ENCODE data around the gene RIPOR3.

RIPOR3 gene

GRCh38 chr20:50586531-50587232 is 104.7 kb downstream of the RIPOR3 start:
- no peak for DNase-seq

- no peak for DNase-seq
Observed at GRCh38 chr20:50585678-50586077, 105.7 kb downstream of the RIPOR3 start.

GRCh38 chr20:50585214-50585613 is 106.1 kb downstream of the RIPOR3 start:
- no peak for DNase-seq

DNA sequence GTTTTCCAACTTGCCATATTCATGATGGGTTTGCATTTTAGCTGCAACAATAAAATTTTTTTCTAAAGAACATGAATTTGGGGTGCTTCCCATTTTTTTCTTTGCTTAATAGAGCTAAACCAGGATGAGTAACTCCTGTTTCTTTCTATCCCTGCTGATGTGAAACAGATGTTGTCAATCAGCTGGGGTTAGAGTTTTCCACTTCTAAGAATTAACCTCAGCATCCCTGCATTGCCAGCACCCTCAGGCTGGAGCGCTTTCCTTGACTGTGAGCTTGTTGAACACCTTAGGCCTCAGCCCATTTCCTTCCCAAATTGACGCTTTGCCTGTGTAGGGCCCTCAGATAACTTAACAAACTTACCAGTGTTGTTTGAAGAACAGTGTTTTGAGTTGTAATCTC is 106.7 kb downstream of the RIPOR3 start:
- DNase-seq = no peak

DNA sequence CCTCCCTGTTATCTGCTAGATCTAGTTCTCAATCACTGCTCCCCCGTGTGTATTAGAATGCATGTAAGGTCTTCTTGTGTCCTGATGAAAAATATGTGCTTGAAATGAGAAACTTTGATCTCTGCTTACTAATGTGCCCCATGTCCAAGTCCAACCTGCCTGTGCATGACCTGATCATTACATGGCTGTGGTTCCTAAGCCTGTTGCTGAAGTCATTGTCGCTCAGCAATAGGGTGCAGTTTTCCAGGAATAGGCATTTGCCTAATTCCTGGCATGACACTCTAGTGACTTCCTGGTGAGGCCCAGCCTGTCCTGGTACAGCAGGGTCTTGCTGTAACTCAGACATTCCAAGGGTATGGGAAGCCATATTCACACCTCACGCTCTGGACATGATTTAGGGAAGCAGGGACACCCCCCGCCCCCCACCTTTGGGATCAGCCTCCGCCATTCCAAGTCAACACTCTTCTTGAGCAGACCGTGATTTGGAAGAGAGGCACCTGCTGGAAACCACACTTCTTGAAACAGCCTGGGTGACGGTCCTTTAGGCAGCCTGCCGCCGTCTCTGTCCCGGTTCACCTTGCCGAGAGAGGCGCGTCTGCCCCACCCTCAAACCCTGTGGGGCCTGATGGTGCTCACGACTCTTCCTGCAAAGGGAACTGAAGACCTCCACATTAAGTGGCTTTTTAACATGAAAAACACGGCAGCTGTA is 107.7 kb downstream of the RIPOR3 start:
- DNase-seq = no peak

DNA sequence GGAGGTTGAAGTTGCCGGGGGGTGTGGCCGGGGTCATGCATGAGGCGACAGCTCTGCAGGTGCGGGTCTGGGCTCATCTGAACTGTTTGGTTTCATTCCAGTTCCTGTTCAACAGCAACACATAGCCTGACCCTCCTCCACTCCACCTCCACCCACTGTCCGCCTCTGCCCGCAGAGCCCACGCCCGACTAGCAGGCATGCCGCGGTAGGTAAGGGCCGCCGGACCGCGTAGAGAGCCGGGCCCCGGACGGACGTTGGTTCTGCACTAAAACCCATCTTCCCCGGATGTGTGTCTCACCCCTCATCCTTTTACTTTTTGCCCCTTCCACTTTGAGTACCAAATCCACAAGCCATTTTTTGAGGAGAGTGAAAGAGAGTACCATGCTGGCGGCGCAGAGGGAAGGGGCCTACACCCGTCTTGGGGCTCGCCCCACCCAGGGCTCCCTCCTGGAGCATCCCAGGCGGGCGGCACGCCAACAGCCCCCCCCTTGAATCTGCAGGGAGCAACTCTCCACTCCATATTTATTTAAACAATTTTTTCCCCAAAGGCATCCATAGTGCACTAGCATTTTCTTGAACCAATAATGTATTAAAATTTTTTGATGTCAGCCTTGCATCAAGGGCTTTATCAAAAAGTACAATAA is 108.6 kb downstream of the RIPOR3 start:
- no peak for DNase-seq

GRCh38 chr20:50582092-50582491 is 109.2 kb downstream of the RIPOR3 start:
- no peak for DNase-seq

DNA sequence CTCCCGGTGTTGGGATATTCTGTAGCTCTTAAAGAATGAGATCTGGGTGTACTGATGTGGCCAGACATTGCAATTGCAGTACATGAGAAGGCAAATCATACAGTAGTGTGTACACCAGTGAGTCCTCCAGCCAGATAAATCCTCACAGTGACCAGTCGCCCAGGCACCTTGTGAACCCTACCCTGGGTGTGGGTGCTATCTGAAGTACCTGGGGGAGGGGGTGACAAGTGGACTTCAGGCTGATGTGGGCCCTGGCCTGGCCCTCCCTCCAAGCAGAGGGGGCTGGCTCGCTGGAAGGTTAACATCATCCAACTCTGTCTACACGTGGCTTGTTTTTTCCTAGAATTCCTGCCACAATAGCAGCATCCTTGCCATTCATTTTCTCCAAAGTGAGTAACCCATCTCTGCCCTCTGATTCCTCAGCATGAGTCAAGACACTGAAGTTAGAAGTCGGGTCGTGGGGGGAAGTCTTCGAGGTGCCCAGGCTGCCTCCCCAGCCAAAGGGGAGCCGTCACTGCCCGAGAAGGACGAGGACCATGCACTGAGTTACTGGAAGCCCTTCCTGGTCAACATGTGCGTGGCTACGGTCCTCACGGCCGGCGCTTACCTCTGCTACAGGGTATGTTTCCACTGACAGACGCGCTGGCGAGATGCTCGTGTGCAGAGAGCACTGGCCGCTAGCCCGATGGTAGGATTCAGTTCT is 110.3 kb downstream of the RIPOR3 start:
- DNase-seq = no peak

- DNase-seq = peak; percentile 58
Observed at GRCh38 chr20:50580016-50580747, 111.2 kb downstream of the RIPOR3 start.

DNA sequence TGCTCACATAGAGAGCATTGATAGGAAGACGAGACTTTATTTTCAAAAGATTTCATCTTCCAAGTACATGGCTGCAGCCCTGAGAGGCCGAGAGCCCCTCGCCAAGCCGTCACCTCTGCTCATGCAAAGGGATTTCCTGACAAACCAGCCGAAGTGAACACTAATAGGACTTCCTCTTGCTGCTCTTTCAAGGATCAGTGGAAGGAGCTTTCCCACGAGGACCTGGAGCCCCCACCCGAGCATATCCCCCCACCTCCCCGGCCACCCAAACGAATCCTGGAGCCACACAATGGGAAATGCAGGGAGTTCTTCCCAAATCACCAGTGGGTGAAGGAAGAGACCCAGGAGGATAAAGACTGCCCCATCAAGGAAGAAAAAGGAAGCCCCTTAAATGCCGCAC is 111.8 kb downstream of the RIPOR3 start:
- no peak for DNase-seq

DNA sequence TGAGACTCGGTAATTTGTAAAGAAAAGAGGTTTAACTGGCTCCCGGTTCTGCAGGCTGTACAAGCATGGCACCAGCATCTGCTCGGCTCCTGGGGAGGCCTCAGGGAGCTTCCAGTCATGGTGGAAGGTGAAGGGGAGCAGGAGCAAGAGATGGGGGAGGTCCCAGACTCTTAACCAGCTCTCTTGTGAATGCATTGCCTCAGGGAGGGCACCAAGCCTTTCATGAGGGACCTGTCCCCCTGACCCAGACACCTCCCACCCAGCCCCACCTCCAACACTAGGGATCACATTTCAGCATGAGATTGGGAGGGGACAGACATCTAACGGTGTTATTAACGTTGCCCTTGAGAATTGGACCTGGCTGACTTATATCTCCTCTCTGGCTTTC is 112.6 kb downstream of the RIPOR3 start:
- no peak for DNase-seq

GRCh38 chr20:50578061-50578777 is 113.1 kb downstream of the RIPOR3 start:
- no peak for DNase-seq

DNA sequence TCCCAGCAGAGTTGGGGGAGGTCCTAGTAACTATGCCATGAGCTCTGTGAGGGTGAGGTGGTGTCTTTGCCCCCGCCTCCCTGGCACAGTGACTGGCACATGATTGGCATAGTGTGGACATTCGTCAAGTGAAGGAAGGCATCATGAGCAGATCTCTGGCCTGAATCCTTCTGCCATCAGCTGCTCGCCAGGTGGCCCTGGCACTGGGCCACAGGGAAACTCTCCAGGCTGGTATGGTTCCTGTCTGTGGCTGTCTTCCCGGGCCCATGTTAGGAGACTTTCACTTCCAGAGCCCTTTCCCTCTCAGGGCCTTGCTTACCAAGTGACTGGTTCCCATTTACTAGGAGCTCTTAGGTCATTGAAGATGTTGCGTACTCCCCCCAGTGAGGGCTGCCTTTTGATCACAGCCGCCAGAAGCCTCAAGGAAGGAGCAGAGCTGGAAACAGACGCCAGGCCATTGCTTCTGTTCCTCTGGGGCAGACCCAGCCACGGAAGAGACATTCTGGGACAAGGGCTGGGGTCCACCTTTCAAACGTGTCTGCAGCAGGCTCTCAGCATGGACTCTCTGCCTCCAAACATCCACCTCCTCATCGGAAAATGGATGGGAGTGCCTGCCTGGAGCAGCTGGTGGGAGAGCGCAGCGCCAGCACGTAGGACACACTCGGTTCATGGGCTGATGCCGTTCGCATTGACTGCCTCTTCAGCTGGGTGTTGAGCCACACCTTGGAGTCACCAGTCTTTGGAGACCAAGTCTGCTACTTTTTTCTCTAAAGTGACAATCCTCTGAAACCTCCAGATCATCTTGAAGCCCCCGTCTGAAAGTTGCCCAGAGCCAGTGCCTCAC is 113.9 kb downstream of the RIPOR3 start:
- DNase-seq = no peak

- DNase-seq = peak; percentile 69
Observed at GRCh38 chr20:50575865-50576720, 115.2 kb downstream of the RIPOR3 start.

DNA sequence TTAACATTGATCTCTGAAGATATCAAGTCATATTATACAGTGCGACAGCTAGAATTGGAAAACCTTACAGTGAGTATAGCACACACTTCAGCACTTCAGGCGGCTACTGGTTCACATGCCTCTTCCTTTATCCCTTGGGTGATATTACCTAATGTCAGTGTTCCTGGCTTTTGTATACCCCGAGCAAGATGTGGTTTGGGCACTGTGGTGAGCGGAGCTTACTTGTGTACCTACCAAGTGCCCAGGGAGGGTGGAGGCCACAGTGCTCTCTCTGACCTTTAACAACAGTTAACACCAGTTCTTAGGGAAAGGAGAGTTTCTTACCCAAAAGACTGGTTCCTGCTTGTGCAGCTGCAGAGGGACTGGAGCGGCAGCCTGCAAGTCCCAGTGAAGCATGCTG is 116.8 kb downstream of the RIPOR3 start:
- no peak for DNase-seq

DNA sequence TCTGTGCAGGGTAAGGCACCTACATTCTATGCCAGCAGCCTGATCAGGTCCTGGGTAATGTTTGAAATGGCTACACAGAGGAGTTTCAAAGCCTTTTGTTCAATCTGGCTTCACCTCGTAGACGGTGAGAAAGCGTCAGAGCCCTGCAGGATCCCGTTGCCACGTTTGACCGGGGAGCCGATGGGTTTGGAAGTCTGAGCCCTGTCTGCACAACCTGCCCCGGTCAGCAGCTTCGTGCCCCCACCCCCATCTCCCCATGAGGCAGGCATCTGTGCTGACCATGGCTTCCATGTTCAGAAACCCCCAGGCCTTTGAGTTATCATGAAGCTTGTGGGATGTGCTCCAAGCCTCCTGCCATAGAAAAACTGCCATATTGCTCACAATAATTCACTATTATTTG is 117.2 kb downstream of the RIPOR3 start:
- DNase-seq = no peak

- no peak for DNase-seq
Observed at GRCh38 chr20:50572938-50573777, 118.2 kb downstream of the RIPOR3 start.

GRCh38 chr20:50571466-50571865 is 119.9 kb downstream of the RIPOR3 start:
- DNase-seq = no peak
